Osteoblast (primary cell): Measurements from ENCODE around the gene MYH7B. TPM values are rescaled to one million over a fixed set of nuclear protein-coding genes. Genes with fewer than 3 reads are reported as not detected.
A peak's percentile ranks its signal among the peaks of the same experiment; 100 is the strongest.

Experiments
- DNase-seq: peaks from one replicate; pipeline ENCODE4 v3.0.0; 2011; ENCODE audit warnings: low spot score, mixed read lengths; ENCODE audit not compliant: insufficient read length; ENCODE audit errors: missing footprints
- H2AFZ ChIP-seq: 2 replicates; pipeline ENCODE4 v1.6.0; 2011; ENCODE audit warnings: mild to moderate bottlenecking, low read length
- H3K27ac ChIP-seq: 2 replicates; pipeline ENCODE4 v1.5.1; 2011; ENCODE audit warnings: mild to moderate bottlenecking, low read depth, low read length, moderate library complexity
- H3K27me3 ChIP-seq: 2 replicates; pipeline ENCODE4 v1.6.0; 2012; ENCODE audit warnings: mild to moderate bottlenecking, control low read depth, inconsistent platforms, low read length, moderate library complexity; ENCODE audit not compliant: insufficient read depth
- H3K36me3 ChIP-seq: 2 replicates; pipeline ENCODE4 v1.5.1; 2011; ENCODE audit warnings: mild to moderate bottlenecking, low read length, control low read depth, moderate library complexity; ENCODE audit not compliant: insufficient read depth
- H3K4me1 ChIP-seq: 2 replicates; pipeline ENCODE4 v1.5.1; 2011; ENCODE audit warnings: mild to moderate bottlenecking, low read length, control low read depth, moderate library complexity; ENCODE audit not compliant: insufficient read depth
- H3K4me2 ChIP-seq: 2 replicates; pipeline ENCODE4 v1.6.0; 2011; ENCODE audit warnings: mild to moderate bottlenecking, low read length; ENCODE audit not compliant: insufficient read depth
- H3K4me3 ChIP-seq: fragments of 200-600 bp; sonication (generic); 3 replicates; pipeline ENCODE4 v1.5.1; 2012; ENCODE audit warnings: mild to moderate bottlenecking, low read length, inconsistent platforms; ENCODE audit not compliant: insufficient read depth
- H3K79me2 ChIP-seq: 2 replicates; pipeline ENCODE4 v1.6.0; 2012; ENCODE audit warnings: mild to moderate bottlenecking, low read length, control low read depth, inconsistent platforms; ENCODE audit not compliant: insufficient read depth
- H3K9me3 ChIP-seq: 2 replicates; pipeline ENCODE4 v1.5.1; 2011; ENCODE audit warnings: low read depth, low read length, control low read depth
- H4K20me1 ChIP-seq: 2 replicates; pipeline ENCODE4 v1.6.0; 2012; ENCODE audit warnings: mild to moderate bottlenecking, low read length, control low read depth; ENCODE audit not compliant: insufficient read depth
- total RNA-seq: library from RNA; depleted of rRNA; stranded (reverse); fragments of >200 nt; gene quantifications from 2 replicates; pipeline ENCODE4 v1.2.3, GENCODE V29; 2012
- TF ChIP-seq, protein P1 (sequence below): IDR thresholded peaks from 2 replicates; pipeline ENCODE4 v1.5.1; 2011; ENCODE audit warnings: mild to moderate bottlenecking, low read depth, low read length, moderate library complexity; ENCODE audit errors: extremely low read depth

The MYH7B gene
- total RNA-seq, 1 donor: 0.36 TPM

DNA sequence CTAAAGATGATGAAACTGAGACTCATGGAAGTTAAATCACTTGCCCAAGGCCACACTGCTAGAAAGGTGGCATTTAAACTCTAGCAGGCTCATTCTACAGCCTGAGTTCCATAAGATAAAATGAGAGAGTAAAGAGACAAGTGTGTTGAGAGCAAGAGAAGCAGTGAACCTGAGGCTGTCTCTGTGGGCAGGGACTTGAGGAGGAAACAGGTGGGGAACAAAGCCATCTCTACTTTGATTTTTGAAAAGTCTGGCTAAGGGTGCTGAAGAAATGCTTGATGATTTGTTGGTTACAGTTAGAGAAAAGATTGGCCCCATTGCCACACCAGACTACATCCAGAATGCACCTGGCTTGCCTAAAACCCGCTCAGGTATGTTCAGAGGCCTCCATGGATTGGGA, 29.1 kb upstream of the MYH7B start:
- TF ChIP-seq, protein P1, sequence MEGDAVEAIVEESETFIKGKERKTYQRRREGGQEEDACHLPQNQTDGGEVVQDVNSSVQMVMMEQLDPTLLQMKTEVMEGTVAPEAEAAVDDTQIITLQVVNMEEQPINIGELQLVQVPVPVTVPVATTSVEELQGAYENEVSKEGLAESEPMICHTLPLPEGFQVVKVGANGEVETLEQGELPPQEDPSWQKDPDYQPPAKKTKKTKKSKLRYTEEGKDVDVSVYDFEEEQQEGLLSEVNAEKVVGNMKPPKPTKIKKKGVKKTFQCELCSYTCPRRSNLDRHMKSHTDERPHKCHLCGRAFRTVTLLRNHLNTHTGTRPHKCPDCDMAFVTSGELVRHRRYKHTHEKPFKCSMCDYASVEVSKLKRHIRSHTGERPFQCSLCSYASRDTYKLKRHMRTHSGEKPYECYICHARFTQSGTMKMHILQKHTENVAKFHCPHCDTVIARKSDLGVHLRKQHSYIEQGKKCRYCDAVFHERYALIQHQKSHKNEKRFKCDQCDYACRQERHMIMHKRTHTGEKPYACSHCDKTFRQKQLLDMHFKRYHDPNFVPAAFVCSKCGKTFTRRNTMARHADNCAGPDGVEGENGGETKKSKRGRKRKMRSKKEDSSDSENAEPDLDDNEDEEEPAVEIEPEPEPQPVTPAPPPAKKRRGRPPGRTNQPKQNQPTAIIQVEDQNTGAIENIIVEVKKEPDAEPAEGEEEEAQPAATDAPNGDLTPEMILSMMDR: no peak

DNA sequence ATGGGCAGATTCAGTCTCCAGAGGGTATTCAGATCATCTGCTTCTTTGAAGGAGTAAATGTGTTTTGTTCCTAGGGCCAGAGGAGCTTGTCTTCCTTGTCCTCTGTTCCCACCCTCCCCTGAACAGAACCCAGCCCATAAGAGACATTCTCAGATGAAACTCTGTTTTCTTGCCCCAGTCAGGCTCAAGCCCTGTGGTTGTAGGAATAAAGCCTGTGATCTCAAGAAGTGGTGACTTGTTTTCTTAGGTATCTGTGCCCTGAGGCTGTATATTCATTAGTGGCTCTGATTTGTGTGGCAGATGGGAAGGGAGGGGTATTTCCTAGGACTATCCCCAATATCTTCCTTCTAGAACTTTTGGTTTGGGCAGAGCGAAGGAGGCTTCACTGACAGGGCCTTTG, 27.9 kb upstream of the MYH7B start:
- no peak overlapping the region for H3K27ac ChIP-seq
- no peak for DNase-seq
- no peak overlapping the region for H2AFZ ChIP-seq
- no peak overlapping the region for H3K4me2 ChIP-seq
- no peaks in the 10 kb centered on the region for H3K79me2 ChIP-seq
- H3K36me3 ChIP-seq: peaks cover 81% of the 10 kb centered on the region
- H4K20me1 ChIP-seq: no peaks in the 10 kb centered on the region
- peaks cover 7% of the 10 kb centered on the region for H3K4me1 ChIP-seq
- H3K4me3 ChIP-seq: no peak overlapping the region
- TF ChIP-seq, protein P1: no peak
- H3K27me3 ChIP-seq: no peaks in the 10 kb centered on the region
- H3K9me3 ChIP-seq: no peaks in the 10 kb centered on the region

More for the DNA sequence above, 29.1 kb upstream of the MYH7B start:
- Histone ChIP-seq H3K79me2 (no peaks in the 10 kb centered on the region), H3K27me3 (no peaks in the 10 kb centered on the region), H2AFZ (no peak overlapping the region), H3K4me3 (no peak overlapping the region), H4K20me1 (peaks cover 5% of the 10 kb centered on the region), H3K36me3 (peaks cover 70% of the 10 kb centered on the region), H3K27ac (no peak overlapping the region), H3K4me2 (no peak overlapping the region), H3K4me1 (peaks cover 15% of the 10 kb centered on the region), H3K9me3 (no peaks in the 10 kb centered on the region)
- no peak for DNase-seq

DNA sequence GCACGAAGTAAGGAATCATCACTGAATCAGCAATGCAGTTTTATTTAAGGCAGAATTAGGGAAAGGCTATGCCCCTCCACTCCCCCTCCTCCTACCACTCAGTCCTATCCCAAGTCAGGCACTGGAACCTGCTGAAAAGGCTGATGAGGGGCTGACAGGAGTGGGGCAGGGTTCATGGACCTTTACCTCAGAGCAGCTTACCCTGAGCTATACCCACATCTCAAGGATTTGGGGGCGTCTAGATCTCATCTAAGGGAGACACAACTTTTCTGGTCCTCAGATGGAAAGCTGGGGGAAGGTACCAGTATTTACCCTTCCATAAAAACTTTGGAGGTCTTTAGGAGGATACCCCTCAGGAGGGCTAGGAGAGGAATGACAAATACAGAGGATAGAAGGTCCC, 27.3 kb upstream of the MYH7B start:
- Histone ChIP-seq H3K4me2 (no peak overlapping the region), H2AFZ (no peak overlapping the region), H3K27ac (no peak overlapping the region), H3K27me3 (no peaks in the 10 kb centered on the region), H4K20me1 (no peaks in the 10 kb centered on the region), H3K36me3 (peaks cover 84% of the 10 kb centered on the region), H3K79me2 (no peaks in the 10 kb centered on the region), H3K4me1 (peaks cover under 1% of the 10 kb centered on the region), H3K9me3 (no peaks in the 10 kb centered on the region), H3K4me3 (no peak overlapping the region)
- TF ChIP-seq, protein P1: no peak
- DNase-seq: no peak

DNA sequence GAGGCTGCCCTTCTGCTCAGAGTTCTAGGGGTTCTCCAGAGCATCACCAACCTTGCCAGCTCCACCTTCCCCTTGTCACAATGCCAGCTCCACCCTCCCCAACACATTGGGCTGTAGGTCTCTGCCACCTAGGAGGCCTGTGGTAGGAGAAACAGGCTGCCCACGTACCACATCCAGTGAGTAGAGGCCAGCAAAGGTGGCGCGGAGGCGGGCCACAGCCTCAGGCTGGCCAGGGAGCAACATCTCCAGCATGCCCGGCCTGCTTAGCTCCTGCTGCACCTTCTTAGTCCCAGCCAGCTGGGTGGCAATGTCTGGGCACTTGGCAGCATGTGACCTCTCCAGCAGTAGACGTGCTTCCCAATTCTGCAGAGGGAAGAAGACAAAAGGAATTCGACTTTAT, 23.9 kb upstream of the MYH7B start:
- Histone ChIP-seq H3K36me3 (peaks cover 86% of the 10 kb centered on the region), H3K27ac (no peak overlapping the region), H3K4me3 (no peak overlapping the region), H2AFZ (no peak overlapping the region), H3K79me2 (no peaks in the 10 kb centered on the region), H3K4me1 (no peaks in the 10 kb centered on the region), H3K9me3 (no peaks in the 10 kb centered on the region), H4K20me1 (no peaks in the 10 kb centered on the region), H3K27me3 (no peaks in the 10 kb centered on the region), H3K4me2 (no peak overlapping the region)
- DNase-seq: peak; percentile 8
- TF ChIP-seq, protein P1: no peak
